ENCODE data around the gene PARP3. TPM values are rescaled to one million over a fixed set of nuclear protein-coding genes. Genes with fewer than 3 reads are reported as not detected.

The PARP3 gene
- total RNA-seq, 4 donors from 2014 or later = 7.3 to 33.0 (median 14.2) TPM

GRCh38 chr3:51957520-51958205 lies 15.5 kb downstream of the PARP3 start:
- no peak overlapping the region for H3K27ac ChIP-seq
- no peak overlapping the region for H3K4me3 ChIP-seq
- H3K9me3 ChIP-seq = no peaks in the 10 kb centered on the region
- DNase-seq = no peak
- H3K4me1 ChIP-seq = peaks cover 14 to 37% (median 14%) of the 10 kb centered on the region in 3 donors
- peaks cover 0 to 37% (median 0%) of the 10 kb centered on the region in 3 donors for H3K36me3 ChIP-seq
- intact Hi-C loops (cut with DNase I) = no loop called here
- WGBS, 2 donors = 88 to 100% methylated on average over 1 of the region's 15 CpGs
- TF ChIP-seq POLR2A (IDR thresholded peaks at IDR 0.05) (no peak), CTCF (IDR thresholded peaks at IDR 0.05) (no peak)
- H3K27me3 ChIP-seq = peaks cover 0 to 18% (median 0%) of the 10 kb centered on the region in 4 donors

GRCh38 chr3:51958603-51959521 lies 16.7 kb downstream of the PARP3 start:
- Histone ChIP-seq H3K27ac (no peak overlapping the region), H3K9me3 (no peaks in the 10 kb centered on the region), H3K4me1 (peaks cover 14 to 44% (median 16%) of the 10 kb centered on the region in 3 donors), H3K36me3 (peaks cover 0 to 37% (median 0%) of the 10 kb centered on the region in 3 donors), H3K27me3 (peaks cover 0 to 18% (median 0%) of the 10 kb centered on the region in 4 donors), H3K4me3 (no peak overlapping the region)
- 94 to 97% methylated on average over 7 to 9 of the region's 20 CpGs for WGBS, 2 donors
- no peak for DNase-seq
- intact Hi-C loops (cut with DNase I) = no loop called here
- TF ChIP-seq POLR2A (IDR thresholded peaks at IDR 0.05) (no peak), CTCF (IDR thresholded peaks at IDR 0.05) (no peak)

- intact Hi-C loops (cut with DNase I) = no loop called here
- no peaks in the 10 kb centered on the region for H3K9me3 ChIP-seq
- 93% methylated on average over 3 of the region's 7 CpGs; no CpG with 5 or more reads in 1 of the 2 donors for WGBS, 2 donors
- DNase-seq = no peak
- peaks cover 0 to 14% (median 0%) of the 10 kb centered on the region in 4 donors for H3K27me3 ChIP-seq
- H3K4me1 ChIP-seq = peaks cover 14 to 52% (median 16%) of the 10 kb centered on the region in 3 donors
- no peak overlapping the region for H3K4me3 ChIP-seq
- H3K27ac ChIP-seq = no peak overlapping the region
- TF ChIP-seq POLR2A (IDR thresholded peaks at IDR 0.05) = no peak
- no peak for TF ChIP-seq CTCF (IDR thresholded peaks at IDR 0.05)
- peaks cover 0 to 37% (median 0%) of the 10 kb centered on the region in 3 donors for H3K36me3 ChIP-seq
Measured at GRCh38 chr3:51959651-51960050, 17.5 kb downstream of the PARP3 start.

GRCh38 chr3:51960386-51960785 lies 18.2 kb downstream of the PARP3 start:
- peaks cover 13 to 53% (median 13%) of the 10 kb centered on the region in 3 donors for H3K4me1 ChIP-seq

More at GRCh38 chr3:51960386-51960785, 18.2 kb downstream of the PARP3 start:
- WGBS, 2 donors = 66 to 100% methylated on average over 1 to 3 of the region's 10 CpGs
- H3K27ac ChIP-seq = no peak overlapping the region
- H3K4me3 ChIP-seq = no peak overlapping the region
- no peaks in the 10 kb centered on the region for H3K9me3 ChIP-seq
- H3K27me3 ChIP-seq = peaks cover 0 to 7% (median 0%) of the 10 kb centered on the region in 4 donors
- intact Hi-C loops (cut with DNase I) = no loop called here
- no peak for TF ChIP-seq CTCF (IDR thresholded peaks at IDR 0.05)
- TF ChIP-seq POLR2A (IDR thresholded peaks at IDR 0.05) = no peak
- H3K36me3 ChIP-seq = peaks cover 0 to 37% (median 0%) of the 10 kb centered on the region in 3 donors
- no peak for DNase-seq
